Measurements from ENCODE around the gene PCSK6.

The PCSK6 gene

DNA sequence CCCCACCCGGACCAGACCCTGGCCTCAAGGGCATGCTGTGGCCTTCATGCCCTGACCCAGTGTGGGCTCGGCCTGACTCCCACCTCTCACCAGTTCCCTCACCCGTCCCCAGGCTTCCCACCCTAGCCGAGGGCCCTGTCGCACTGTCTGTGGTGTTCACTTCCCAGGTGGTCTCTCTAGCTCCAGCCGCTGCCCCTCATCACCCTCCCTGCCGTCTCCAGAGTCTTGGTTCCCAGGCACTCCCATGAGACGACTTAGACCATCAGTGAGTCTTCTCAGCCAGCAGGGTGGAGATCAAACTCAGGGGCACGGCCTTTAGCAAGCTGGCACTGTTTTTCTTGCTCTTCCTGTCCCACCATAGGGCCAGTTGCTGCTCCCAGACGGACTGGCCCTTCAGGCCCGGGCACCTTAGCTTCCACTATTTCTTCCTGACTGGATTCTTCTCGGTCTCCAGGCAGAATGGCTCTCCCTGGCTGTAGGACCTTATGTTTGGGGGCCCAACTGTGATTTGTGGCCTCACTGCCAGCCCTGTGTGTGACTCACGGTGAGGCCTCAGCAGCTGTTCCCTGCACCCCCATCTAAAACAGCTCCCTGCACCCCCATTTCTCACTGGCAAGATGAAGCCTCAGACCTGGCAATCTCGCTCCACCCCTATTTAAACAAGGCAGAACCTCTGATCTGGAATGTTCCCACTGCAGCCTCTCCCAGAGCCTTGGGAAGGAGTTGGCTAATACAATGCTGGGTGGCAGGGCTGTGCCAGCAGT lies 9.4 kb upstream of the PCSK6 start:
- no peak for DNase-seq (ENCODE audit: low read depth)

DNA sequence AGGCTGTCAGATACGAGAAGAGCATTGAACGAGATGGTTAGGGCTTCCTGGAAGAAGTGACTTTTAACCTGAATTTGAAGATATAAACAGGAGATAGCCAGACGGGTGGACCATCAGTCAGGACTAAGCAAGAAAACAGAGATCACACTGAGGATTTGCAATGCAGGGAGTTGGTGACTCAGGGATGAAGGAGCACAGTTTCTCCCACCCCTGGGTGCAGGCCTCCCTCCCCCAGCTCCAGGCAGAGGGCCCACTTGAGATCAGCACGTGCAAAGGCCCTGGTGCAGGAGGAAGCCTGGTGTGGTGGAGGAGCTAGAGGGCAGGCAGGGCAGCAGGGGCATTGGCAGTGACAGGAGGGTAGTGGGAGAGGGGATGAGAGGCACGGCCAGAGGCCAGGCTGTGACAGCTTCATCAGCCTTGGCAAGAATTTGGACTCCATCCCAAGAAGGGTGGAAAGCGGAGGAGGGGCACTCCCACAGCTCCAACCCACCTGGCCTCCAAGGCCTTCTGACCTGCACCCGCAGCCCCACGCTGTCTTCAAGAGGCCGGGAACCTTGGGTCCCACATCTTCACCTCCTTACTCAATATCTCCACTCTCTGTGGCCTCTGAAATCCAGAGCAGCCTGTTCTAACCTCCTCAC lies 8.7 kb upstream of the PCSK6 start:
- no peak for DNase-seq (ENCODE audit: low read depth)

DNA sequence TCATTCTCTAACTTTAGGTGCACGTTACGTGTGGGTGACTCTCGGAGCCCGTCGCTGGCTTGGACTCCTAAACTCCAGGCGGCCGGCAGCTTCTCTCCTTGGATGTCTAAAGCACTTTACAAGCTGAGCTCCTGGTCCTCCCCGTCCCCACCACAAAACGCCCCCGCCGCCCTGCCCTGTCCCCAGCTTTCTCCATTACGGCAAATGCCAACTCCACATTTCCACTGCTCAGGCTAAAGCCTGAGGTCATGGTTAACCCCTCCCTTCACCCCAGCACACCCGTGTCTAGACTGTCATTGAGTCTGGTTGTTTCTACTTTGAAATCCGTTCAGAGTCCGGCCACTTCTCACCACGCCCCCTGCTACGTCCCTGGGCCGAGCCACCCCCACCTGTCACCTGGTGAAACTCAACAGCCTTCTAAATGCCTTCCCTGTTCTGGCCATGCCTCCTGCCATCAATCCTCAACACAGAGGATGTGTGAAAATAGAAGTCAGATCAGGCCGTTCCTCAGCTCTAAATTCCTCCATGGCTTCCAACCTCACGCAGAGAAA lies 8.1 kb upstream of the PCSK6 start:
- no peak for DNase-seq (ENCODE audit: low read depth)

DNA sequence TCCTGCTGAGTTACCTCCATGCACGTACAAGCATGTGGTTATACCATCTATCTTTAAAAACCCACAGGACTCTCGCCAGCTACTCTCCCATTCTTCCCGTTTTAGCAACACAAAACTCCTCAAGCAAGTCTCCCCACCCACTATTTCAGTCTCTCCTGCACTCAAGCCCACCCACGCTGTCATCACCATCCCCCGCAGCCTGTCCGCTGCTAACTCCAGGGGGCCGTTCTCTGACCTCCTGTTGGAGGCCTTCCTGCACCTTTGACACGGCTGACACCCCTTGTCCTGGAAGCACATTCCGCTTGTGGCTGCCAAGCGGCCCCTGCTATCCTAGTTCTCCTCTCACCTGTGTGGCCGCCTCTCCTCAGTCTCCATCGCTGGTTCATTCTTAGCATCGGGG lies 7.5 kb upstream of the PCSK6 start:
- no peak for DNase-seq (ENCODE audit: low read depth)

DNA sequence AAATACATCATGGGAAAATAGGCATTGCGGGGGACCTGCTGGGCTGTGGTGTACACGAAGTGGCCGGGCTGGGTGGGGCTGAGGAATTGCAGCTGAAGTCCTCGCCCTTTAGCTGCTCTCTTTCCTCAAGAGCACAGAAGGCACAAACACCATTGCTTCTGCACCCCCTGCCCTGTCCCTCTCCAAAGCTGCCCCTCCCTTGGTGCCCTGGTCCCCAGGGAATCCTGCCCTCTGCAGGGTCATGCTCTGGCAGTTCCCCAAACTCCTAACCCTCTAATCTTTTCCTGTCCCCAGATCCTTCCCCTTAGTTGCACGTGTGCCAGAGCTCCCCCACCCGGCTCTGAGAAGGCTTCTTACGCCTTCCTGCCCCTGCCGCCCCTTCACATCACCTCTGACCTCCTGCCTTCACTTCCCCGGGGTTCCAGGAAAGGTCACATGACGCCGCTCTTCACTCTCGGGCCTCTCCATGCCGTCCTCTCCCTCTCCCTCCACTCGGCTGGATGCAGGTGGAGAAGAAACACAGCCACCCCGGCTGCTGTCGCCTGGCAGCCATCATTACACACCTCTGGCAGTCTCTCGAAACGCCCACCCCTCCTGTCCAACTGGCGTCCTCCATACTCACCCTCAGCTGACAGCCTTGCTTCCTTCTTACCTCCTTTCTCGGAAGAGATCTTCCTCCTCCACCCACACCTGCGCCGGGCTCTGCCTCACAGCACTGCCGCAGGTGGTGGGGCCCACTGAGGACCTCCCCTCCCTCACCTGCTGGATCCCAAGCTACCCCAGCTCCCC lies 6.9 kb upstream of the PCSK6 start:
- no peak for DNase-seq (ENCODE audit: low read depth)

DNA sequence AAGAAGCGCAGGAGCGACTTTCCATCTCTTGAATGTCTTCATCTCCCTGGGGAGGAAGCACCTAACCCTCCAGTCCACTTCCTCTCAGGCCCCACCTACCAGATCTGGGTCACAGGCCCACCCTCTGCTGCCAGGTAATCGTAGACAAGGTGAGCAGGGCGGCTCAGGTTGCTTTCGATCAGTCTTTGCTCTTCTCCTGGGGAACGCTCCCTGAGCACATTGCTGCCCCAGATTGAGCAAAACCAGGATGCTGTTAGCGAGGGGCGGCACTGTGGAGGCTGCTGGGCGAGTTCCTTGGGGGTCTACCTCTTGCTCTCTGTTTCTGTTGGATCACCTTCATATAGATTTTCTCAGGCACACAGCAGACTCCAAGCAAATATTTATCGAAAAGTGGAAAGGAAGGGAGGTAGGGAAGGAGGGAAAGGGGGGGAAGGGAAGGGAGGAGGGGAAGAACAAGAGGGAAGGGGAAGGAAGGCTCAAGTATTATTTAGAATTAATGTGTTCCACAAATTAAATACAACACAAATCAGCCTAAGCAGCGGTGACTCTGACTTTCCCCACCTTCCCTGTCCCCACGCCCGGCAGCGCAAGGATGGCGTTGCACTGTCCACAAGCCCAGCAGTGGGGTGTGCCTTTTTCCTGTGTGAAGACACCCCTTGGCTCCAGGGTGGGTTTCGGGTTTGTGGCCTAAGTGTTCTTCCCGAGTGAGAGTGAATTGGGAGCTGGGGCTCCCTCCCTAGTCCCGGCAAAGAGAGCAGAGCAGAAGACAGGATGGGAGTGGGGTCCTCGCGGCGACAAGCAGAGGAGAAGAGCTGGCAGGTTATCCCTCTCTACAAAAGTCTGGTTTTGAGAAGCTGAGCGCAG lies 6.1 kb upstream of the PCSK6 start:
- no peak for DNase-seq (ENCODE audit: low read depth)

DNA sequence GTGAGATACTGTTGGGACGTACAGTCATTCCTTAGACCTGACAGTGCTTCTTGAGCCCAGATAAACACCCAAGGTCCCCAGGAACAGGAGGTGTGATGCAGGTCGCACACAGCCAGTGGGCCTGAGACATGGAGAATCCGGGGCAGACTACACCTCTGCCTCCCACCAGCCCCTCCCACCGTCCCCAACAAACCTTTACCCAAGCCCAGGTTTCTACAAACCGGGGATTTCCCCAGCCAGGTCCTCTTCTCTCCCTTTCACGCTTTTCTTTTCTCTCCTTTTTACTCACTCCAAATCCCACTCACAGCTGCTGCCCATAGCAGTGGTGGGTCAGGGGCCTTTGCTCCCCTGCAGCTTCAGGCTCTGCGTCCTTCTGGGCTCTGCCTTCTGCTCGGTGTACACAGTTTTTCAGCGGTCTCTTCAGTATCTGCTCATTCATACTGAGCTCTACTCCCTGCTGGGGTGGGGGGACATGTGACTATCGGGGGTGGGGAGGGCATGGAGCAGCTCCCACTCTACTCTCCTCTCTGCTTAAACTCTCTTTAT lies 4.8 kb upstream of the PCSK6 start:
- no peak for DNase-seq (ENCODE audit: low read depth)

DNA sequence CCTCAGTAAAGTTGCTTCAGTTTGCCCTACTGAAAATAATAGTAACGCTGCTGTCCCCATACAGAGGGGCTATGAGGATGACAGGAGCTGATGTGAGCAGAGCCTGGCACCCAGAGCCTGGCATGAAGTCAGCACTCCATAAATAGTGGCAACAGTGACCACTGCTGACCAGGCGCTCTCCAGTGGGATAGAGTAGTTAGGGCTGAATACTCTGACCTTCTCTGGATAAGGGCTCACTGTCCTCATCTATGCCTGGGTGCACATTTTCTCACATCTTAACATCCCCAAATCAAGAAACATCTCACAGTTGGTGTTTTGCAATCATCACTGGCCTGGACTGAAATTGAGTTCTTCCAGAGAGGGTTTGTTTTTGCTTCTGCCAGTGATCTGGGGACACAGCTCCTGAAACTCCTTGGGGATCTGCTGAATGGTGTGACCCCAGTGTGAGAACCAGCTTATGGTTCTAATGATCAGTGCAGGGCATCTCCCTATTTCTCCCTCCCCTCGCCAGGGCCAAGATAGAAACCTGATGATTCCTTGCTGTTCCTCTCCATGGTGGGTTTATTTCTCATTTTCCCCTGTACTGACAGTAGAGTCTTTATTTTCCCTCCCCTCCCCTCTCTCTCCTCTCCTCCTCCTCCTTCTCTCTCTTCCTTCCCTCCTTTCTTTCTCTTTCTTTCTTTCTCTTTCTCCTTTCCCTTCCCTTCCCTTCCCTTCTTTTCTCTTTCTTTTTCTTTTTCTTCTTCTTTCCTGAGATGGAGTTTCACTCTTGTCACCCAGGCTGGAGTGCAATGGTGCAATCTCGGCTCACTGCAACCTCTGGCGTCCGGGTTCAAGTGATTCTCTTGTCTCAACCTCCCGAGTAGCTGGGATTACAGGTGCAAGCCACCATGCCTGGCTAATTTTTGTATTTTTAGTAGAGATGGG lies 3.5 kb upstream of the PCSK6 start:
- no peak for DNase-seq (ENCODE audit: low read depth)

DNA sequence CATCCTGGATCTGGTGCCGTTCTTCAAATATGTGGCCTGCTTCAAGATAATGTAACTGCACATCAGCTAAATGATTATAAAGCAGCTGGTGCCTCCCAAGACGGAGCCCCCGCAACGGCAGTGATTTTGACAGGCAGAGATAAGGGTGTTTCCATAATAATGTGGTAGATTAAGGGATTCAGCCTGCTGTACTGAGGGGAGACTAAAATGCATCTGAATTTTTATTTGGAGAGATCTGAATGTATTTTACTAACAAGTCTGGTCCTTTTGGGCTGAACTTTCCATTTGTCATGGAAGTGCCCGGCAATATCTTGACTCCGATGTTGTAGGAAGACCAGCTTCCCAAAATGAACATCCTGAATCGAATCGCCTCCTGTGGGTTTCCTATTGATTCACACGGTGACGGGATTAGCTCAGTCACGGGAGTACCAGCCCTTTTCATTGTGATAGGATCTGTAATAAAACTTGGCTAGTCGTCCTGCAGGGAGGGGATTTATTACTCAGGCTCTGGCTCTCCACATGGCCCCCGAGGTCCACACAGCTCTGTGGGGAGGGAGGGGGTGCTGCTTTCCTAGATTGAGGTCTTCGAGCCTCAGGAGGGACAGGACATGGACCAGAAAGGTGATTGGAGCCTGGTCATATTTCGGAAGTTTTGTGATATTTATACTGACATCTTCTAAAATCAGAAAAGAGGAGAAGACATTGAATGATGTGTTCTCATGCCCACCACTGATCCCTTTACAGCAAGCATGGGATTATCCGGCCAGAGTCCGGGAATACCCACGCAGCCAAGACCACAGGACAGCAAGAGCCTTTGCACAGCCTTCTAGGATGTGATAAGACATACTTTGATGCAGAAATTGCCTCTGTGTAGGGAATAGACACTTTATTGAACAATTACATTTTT lies 2.5 kb upstream of the PCSK6 start:
- no peak for DNase-seq (ENCODE audit: low read depth)

DNA sequence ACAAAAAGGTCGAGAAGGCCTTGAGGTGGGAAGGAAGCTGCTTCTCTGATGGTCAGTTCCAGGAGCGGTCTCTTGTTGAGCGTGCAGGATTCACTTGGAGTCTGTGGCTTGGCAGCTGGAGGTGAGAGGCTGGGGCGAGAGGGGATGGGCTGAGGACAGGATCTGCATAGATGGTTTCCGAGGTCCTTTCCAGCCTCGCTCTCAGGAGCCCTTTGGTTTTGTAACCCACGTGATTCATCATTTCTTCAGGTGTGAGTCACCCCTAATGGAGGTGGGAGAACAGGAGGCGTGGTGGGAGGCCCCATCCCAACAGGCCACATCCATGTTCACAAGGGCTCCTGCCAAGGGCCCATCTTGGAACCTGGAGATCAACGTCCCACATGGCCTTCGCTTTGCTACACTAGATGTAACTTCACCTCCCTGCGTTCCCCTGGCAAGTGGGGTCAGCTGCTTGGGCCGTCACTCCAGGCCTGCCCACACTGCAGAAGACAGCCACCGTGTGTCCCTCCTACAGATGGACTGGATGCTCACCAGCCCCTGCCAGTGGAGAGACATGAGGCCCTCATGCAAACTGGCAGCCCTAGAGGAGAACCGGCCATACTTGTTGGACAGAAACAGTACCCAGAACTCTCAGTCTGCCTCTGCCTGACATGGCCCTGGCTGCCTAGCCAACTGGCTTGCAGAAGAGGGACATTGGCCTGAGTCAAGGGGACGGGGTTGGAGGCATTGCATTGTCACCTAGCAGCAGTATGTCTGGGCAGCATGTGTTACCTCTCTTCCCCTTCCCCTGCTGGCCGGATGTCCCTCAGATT lies 1.6 kb upstream of the PCSK6 start:
- no peak for DNase-seq (ENCODE audit: low read depth)

DNA sequence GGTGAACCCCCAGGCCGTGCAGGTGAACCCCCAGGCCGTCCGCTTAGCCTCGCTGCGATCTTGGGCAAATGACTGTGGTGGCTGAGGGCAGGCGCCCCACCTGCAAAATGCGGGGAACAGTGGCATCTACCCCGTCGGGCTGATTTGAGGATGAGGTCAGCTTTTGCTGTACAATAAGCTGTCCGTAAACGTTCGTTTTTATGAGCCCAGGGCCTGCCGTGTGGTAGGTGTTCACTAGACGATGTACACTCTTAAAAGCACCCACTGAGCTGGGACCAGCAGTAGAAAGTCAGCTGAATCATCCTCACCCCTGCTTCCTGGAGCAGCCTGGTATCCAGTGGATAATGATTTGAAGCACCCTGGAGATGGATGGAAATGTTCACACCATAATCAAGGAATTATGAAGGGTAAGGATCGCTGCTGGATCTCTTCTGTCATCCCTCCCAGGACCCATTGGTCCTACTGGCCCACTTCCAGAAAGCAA lies 943 bp upstream of the PCSK6 start:
- DNase-seq (ENCODE audit: low read depth) = no peak

DNA sequence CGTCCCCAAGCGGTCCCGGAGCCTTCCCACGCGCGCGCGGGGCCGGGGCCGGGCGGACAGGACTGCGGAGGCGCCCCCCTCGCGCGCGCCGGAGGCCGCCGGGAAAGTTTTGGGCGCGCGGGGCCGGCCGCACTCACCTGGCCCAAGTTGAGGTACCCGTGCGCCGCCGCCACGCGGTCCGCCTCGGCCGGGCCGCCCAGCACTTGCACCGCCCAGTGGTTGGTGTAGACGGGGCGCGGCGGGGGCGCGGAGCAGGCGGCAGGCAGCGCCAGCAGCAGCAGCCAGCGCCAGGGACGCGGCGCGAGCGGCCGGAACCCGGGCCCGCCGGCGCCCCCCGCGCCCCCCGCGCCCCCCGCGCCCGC lies 289 bp downstream of the PCSK6 start:
- DNase-seq (ENCODE audit: low read depth) = no peak

DNA sequence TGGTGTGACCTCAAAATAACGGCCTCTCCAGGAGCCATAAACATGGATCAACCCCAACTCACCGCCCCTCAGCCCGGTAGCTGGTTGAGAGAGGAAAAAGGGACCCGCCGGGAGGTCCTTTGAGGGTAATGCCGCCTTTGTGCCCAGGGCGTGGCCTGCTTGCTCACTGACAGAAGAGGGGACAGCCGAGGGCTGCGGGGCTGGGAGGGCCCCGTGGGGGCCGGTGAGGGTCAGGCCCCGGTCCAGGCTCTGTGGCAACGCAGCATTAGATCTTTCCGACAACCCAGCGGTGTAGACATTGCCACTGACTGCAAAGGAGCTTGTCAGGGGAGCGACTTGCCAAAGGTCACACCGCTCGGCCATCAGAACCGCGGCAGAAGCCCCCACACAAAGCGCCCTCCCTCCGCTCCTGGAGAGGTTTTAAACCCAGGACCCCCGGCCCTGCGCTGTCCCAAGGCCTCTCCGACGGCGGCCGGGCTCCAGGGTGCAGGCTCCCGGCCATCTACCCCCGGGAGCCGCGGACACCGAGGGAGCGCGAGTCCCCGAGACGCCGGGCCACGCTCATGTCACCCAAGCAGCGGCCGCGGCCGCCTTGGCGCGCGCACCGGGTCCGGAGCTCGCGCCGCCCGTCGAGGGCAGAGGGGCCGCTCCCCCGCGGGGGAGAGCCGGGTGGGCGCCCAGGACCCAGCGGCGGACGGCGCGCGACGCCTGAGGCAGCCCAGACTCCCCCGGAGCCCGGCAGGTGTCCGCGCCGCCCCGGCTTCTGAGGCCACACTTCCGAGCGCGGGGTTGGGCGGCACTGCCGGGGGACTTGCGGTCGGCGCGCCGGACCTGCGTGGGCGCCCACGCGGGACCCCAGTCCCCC lies 975 bp downstream of the PCSK6 start:
- DNase-seq (ENCODE audit: low read depth) = no peak

DNA sequence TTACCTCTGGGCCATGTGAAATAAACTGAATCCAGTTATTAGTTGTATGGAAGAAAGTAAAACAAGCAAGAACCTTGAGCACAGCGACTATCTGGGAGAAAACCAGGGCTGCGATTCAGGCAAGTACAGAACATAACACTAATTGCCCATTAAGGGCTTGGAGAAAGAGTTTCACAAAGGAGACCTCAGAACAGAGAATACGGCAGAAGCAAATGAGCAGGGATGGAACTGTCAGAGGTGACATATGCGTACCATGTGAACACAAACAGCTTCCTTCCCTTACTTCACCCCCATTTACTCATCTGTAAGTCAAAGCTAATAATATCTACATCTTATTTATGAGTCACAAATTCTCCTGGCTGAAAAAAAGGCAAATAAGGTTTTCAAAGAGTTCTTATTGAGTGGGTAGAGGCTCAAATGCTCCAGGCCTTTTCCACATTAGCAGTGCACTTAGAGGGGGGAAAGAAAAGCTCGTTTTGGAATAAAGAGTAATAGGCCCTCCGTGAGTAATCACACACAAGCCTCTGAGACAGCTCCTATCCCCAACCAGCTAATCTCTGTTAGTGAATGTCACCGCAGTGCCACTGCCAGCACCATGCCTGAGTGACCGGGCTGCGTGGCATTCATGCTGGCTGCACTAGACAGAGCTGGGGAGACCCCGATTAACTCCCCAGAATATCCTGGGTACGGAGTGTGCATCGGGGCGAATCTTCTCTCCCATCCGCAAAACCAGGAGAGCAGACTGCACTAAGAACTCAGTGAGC lies 2.6 kb downstream of the PCSK6 start:
- no peak for DNase-seq (ENCODE audit: low read depth)

DNA sequence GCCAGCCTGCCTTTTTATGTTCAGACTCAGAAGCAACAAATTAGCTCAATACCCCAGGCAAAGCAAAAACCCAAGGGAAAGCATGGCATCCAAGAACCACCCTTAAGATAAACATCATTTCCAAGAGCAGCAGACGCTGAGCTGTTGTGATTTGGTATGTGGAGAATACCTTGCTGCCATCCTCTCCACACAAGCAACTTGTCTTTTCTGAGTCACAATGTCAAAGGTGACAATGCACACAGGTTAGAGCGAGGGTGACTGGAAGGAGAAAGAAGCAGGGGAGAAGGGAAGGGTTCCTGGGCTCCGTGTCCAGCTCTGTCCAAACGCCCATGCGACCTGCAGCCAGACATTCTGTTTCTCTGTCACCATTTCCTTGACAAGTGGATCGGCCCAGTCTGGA lies 6.0 kb downstream of the PCSK6 start:
- DNase-seq (ENCODE audit: low read depth) = no peak

DNA sequence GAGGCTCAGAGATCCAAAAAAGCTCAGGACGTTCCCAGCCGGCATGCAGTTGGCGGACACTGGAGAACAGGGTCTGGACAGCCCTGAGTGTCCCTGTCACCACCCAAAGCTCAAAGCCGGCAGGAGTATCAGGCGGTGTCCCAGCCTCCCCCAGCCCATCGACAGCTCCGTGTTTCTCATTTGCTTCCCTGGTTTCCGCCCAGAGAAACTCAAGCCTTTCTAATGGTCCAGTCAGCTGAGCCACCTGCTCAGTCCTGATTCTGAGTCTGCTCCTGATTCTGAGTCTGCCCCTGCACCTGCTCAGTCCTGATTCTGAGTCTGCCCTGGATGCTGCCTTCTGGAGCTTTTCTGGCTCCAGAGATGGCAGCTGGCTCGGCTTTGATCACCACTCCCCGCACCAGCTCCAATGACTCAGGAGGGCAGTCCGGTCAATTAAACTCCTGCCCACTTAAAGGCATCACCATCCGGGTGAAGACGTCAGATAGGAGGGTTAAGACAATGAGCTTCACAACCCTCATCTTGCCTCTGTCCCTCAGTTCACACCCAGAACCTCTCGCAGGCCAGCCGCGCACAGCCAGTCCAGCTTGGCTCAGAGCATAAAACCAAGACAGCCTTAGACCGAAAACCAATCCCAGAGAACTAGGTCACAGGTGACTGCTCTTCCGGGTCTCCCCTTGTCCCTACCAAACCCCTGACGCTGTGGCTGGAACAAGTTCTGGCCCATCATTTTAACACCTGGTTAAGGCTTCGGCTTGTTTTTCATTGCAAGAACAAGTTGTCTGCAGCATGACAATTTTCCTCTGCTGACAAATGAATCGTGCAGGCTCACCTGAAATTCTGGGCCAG lies 6.8 kb downstream of the PCSK6 start:
- DNase-seq (ENCODE audit: low read depth) = no peak

All from stimulated activated CD8-positive, alpha-beta memory T cell treated with anti-CD3 and anti-CD28 coated beads, Interleukin-4, amount 100 ng/mL, for 24 hours (primary cell).